ENCODE measurements around the gene OR52W1.

The OR52W1 gene

GRCh38 chr11:6196396-6196795 is 2.6 kb upstream of the OR52W1 start:
- Histone ChIP-seq H2BK120ac (ENCODE audit: insufficient read depth, low read length, poor library complexity) (no peak overlapping the region), H3K27me3 (ENCODE audit: insufficient read depth, low read length) (no peaks in the 10 kb centered on the region), H3K9me3 (ENCODE audit: insufficient read depth, low read depth, low read length) (peaks cover 2% of the 10 kb centered on the region), H4K8ac (ENCODE audit: low read depth, low read length) (no peak overlapping the region), H3K4me1 (ENCODE audit: control insufficient read depth in 1 of 2, insufficient read depth in 2 of 2, low read length in 2 of 2) (peaks cover 0 to 2% of the 10 kb centered on the region in 2 experiments), H3K79me1 (ENCODE audit: low read length) (no peaks in the 10 kb centered on the region), H3K4ac (ENCODE audit: low read depth, low read length) (no peak overlapping the region), H2BK12ac (ENCODE audit: low read length) (no peak overlapping the region), H3K23ac (ENCODE audit: low read length) (no peak overlapping the region), H3K9ac (ENCODE audit: low read length) (no peak overlapping the region), H3K27ac (ENCODE audit: low read depth, low read length) (no peak overlapping the region), H3K36me3 (ENCODE audit: control insufficient read depth in 1 of 2, insufficient read depth in 2 of 2, low read length in 2 of 2) (no peaks in the 10 kb centered on the region), H2AK5ac (ENCODE audit: low read length) (no peak overlapping the region), H3K18ac (ENCODE audit: low read length) (no peak overlapping the region), H3K4me3 (ENCODE audit: low read depth, low read length) (no peak overlapping the region), H3K4me2 (ENCODE audit: low read length) (no peak overlapping the region), H3K79me2 (ENCODE audit: control insufficient read depth, insufficient read depth, low read length, poor library complexity) (no peaks in the 10 kb centered on the region), H2AFZ (ENCODE audit: insufficient read depth, low read length, poor library complexity) (no peak overlapping the region), H3K14ac (ENCODE audit: low read length) (no peak overlapping the region), H4K12ac (ENCODE audit: low read depth, low read length) (no peak overlapping the region), H4K91ac (ENCODE audit: low read depth, low read length) (no peak overlapping the region), H2BK5ac (ENCODE audit: low read depth, low read length, poor library complexity) (no peak overlapping the region)
- no peak for DNase-seq
- no CpG with 5 or more reads among the region's 4 CpGs for WGBS (ENCODE audit: extremely low coverage, insufficient coverage, insufficient read length)

- H3K9ac ChIP-seq (ENCODE audit: low read length): no peak overlapping the region
- H2BK5ac ChIP-seq (ENCODE audit: low read depth, low read length, poor library complexity): no peak overlapping the region
- no peak overlapping the region for H2BK120ac ChIP-seq (ENCODE audit: insufficient read depth, low read length, poor library complexity)
- no peak overlapping the region for H2BK12ac ChIP-seq (ENCODE audit: low read length)
- H3K18ac ChIP-seq (ENCODE audit: low read length): no peak overlapping the region
- no peak overlapping the region for H2AFZ ChIP-seq (ENCODE audit: insufficient read depth, low read length, poor library complexity)
- H3K9me3 ChIP-seq (ENCODE audit: insufficient read depth, low read depth, low read length): peaks cover 2% of the 10 kb centered on the region
- H3K4me3 ChIP-seq (ENCODE audit: low read depth, low read length): no peak overlapping the region
- no peaks in the 10 kb centered on the region for H3K79me1 ChIP-seq (ENCODE audit: low read length)
- H4K12ac ChIP-seq (ENCODE audit: low read depth, low read length): no peak overlapping the region
- DNase-seq: no peak
- WGBS (ENCODE audit: extremely low coverage, insufficient coverage, insufficient read length): no CpG with 5 or more reads among the region's 4 CpGs
- no peak overlapping the region for H3K4ac ChIP-seq (ENCODE audit: low read depth, low read length)
- no peaks in the 10 kb centered on the region for H3K79me2 ChIP-seq (ENCODE audit: control insufficient read depth, insufficient read depth, low read length, poor library complexity)
- no peak overlapping the region for H3K27ac ChIP-seq (ENCODE audit: low read depth, low read length)
- H3K27me3 ChIP-seq (ENCODE audit: insufficient read depth, low read length): no peaks in the 10 kb centered on the region
- H3K4me1 ChIP-seq (ENCODE audit: control insufficient read depth in 1 of 2, insufficient read depth in 2 of 2, low read length in 2 of 2): peaks cover 0 to 2% of the 10 kb centered on the region in 2 experiments
- no peak overlapping the region for H3K23ac ChIP-seq (ENCODE audit: low read length)
- H3K4me2 ChIP-seq (ENCODE audit: low read length): no peak overlapping the region
- no peaks in the 10 kb centered on the region for H3K36me3 ChIP-seq (ENCODE audit: control insufficient read depth in 1 of 2, insufficient read depth in 2 of 2, low read length in 2 of 2)
- H2AK5ac ChIP-seq (ENCODE audit: low read length): no peak overlapping the region
- no peak overlapping the region for H4K8ac ChIP-seq (ENCODE audit: low read depth, low read length)
- H4K91ac ChIP-seq (ENCODE audit: low read depth, low read length): no peak overlapping the region
- no peak overlapping the region for H3K14ac ChIP-seq (ENCODE audit: low read length)
These were observed 1.4 kb upstream of the OR52W1 start for GRCh38 chr11:6197466-6198200.

GRCh38 chr11:6200975-6201374 is 2.0 kb downstream of the OR52W1 start:
- no peak overlapping the region for H2AFZ ChIP-seq (ENCODE audit: insufficient read depth, low read length, poor library complexity)
- H3K4me2 ChIP-seq (ENCODE audit: low read length): no peak overlapping the region
- H3K9ac ChIP-seq (ENCODE audit: low read length): no peak overlapping the region
- no peak overlapping the region for H2BK120ac ChIP-seq (ENCODE audit: insufficient read depth, low read length, poor library complexity)
- H3K18ac ChIP-seq (ENCODE audit: low read length): no peak overlapping the region
- no peak overlapping the region for H2BK12ac ChIP-seq (ENCODE audit: low read length)
- H3K36me3 ChIP-seq (ENCODE audit: control insufficient read depth in 1 of 2, insufficient read depth in 2 of 2, low read length in 2 of 2): peaks cover 0 to 8% of the 10 kb centered on the region in 2 experiments
- no peak overlapping the region for H4K12ac ChIP-seq (ENCODE audit: low read depth, low read length)
- no peaks in the 10 kb centered on the region for H3K79me2 ChIP-seq (ENCODE audit: control insufficient read depth, insufficient read depth, low read length, poor library complexity)
- H3K79me1 ChIP-seq (ENCODE audit: low read length): no peaks in the 10 kb centered on the region
- no peak overlapping the region for H3K23ac ChIP-seq (ENCODE audit: low read length)
- no peak overlapping the region for H3K27ac ChIP-seq (ENCODE audit: low read depth, low read length)
- no peak overlapping the region for H4K91ac ChIP-seq (ENCODE audit: low read depth, low read length)
- no peak overlapping the region for H3K14ac ChIP-seq (ENCODE audit: low read length)
- H3K4ac ChIP-seq (ENCODE audit: low read depth, low read length): no peak overlapping the region
- no CpG with 5 or more reads among the region's 4 CpGs for WGBS (ENCODE audit: extremely low coverage, insufficient coverage, insufficient read length)
- no peak overlapping the region for H3K4me3 ChIP-seq (ENCODE audit: low read depth, low read length)
- H3K4me1 ChIP-seq (ENCODE audit: control insufficient read depth in 1 of 2, insufficient read depth in 2 of 2, low read length in 2 of 2): peaks cover 0 to 2% of the 10 kb centered on the region in 2 experiments
- DNase-seq: peak; percentile 13 to 32
- H3K27me3 ChIP-seq (ENCODE audit: insufficient read depth, low read length): no peaks in the 10 kb centered on the region
- no peak overlapping the region for H2BK5ac ChIP-seq (ENCODE audit: low read depth, low read length, poor library complexity)
- H2AK5ac ChIP-seq (ENCODE audit: low read length): no peak overlapping the region
- peaks cover 2% of the 10 kb centered on the region for H3K9me3 ChIP-seq (ENCODE audit: insufficient read depth, low read depth, low read length)
- no peak overlapping the region for H4K8ac ChIP-seq (ENCODE audit: low read depth, low read length)

- no peak overlapping the region for H2BK12ac ChIP-seq (ENCODE audit: low read length)
- H3K14ac ChIP-seq (ENCODE audit: low read length): no peak overlapping the region
- no peak overlapping the region for H3K4me3 ChIP-seq (ENCODE audit: low read depth, low read length)
- no peak overlapping the region for H2BK120ac ChIP-seq (ENCODE audit: insufficient read depth, low read length, poor library complexity)
- H3K4me1 ChIP-seq (ENCODE audit: control insufficient read depth in 1 of 2, insufficient read depth in 2 of 2, low read length in 2 of 2): peaks cover 0 to 2% of the 10 kb centered on the region in 2 experiments
- no peak overlapping the region for H3K4me2 ChIP-seq (ENCODE audit: low read length)
- H4K8ac ChIP-seq (ENCODE audit: low read depth, low read length): no peak overlapping the region
- no peak overlapping the region for H2BK5ac ChIP-seq (ENCODE audit: low read depth, low read length, poor library complexity)
- no peaks in the 10 kb centered on the region for H3K27me3 ChIP-seq (ENCODE audit: insufficient read depth, low read length)
- H3K18ac ChIP-seq (ENCODE audit: low read length): no peak overlapping the region
- no peak overlapping the region for H4K91ac ChIP-seq (ENCODE audit: low read depth, low read length)
- H2AK5ac ChIP-seq (ENCODE audit: low read length): no peak overlapping the region
- H3K9me3 ChIP-seq (ENCODE audit: insufficient read depth, low read depth, low read length): peaks cover 2% of the 10 kb centered on the region
- no peak overlapping the region for H3K9ac ChIP-seq (ENCODE audit: low read length)
- no peak overlapping the region for H2AFZ ChIP-seq (ENCODE audit: insufficient read depth, low read length, poor library complexity)
- H4K12ac ChIP-seq (ENCODE audit: low read depth, low read length): no peak overlapping the region
- WGBS (ENCODE audit: extremely low coverage, insufficient coverage, insufficient read length): no CpG with 5 or more reads among the region's 2 CpGs
- no peak overlapping the region for H3K27ac ChIP-seq (ENCODE audit: low read depth, low read length)
- peaks cover 0 to 8% of the 10 kb centered on the region in 2 experiments for H3K36me3 ChIP-seq (ENCODE audit: control insufficient read depth in 1 of 2, insufficient read depth in 2 of 2, low read length in 2 of 2)
- no peak overlapping the region for H3K4ac ChIP-seq (ENCODE audit: low read depth, low read length)
- H3K79me1 ChIP-seq (ENCODE audit: low read length): no peaks in the 10 kb centered on the region
- DNase-seq: peak in 1 of 2 donors; percentile 60
- H3K23ac ChIP-seq (ENCODE audit: low read length): no peak overlapping the region
- H3K79me2 ChIP-seq (ENCODE audit: control insufficient read depth, insufficient read depth, low read length, poor library complexity): no peaks in the 10 kb centered on the region
These were observed 2.5 kb downstream of the OR52W1 start for GRCh38 chr11:6201481-6201880.
